OCI-LY7 (cell line): ENCODE data around the gene SPSB1. TPM values are rescaled to one million over a fixed set of nuclear protein-coding genes. Genes with fewer than 3 reads are reported as not detected.

ENCODE experiments used
- BruUV-seq: library from RNA; stranded (reverse); fragments of 400-500 nt; replicated peaks from 2 replicates; lab custom pipeline; 2021; lab: Mats Ljungman, UMichigan
- CTCF ChIA-PET: fragments of 300-600 bp; sonication (Branson Sonifier 250); formaldehyde crosslinking; loops from one replicate; lab custom pipeline; 2022; ENCODE audit warnings: antibody characterized with exemption; ENCODE audit not compliant: unreplicated experiment; lab: Charles Lee
- POLR2A ChIA-PET: fragments of 300-600 bp; sonication (Branson Sonifier 250); formaldehyde crosslinking; loops from one replicate; lab custom pipeline; 2022; ENCODE audit warnings: antibody characterized with exemption; lab: Charles Lee
- DNase-seq: peaks from one replicate; pipeline ENCODE4 v3.0.0-alpha.2; 2015; ENCODE audit warnings: low spot score
- H2AFZ ChIP-seq: fragments of 200-600 bp; sonication (generic), shearing (Covaris generic); 2 replicates; pipeline ENCODE4 v1.6.1; 2014; ENCODE audit warnings: mild to moderate bottlenecking, antibody characterized with exemption, low read length, moderate library complexity
- H3K27ac ChIP-seq: fragments of 200-600 bp; sonication (generic); 2 replicates; pipeline ENCODE4 v1.5.1; 2014; ENCODE audit warnings: mixed run types, low read depth, mild to moderate bottlenecking, moderate library complexity, low read length, inconsistent platforms; ENCODE audit not compliant: poor library complexity, severe bottlenecking
- H3K36me3 ChIP-seq: fragments of 200-600 bp; sonication (generic); 2 replicates; pipeline ENCODE4 v1.6.1; 2014; ENCODE audit warnings: mild to moderate bottlenecking, antibody characterized with exemption, low read length, moderate library complexity, mixed read lengths; ENCODE audit not compliant: insufficient read depth
- H3K4me1 ChIP-seq: fragments of 200-600 bp; sonication (generic); 2 replicates; pipeline ENCODE4 v1.5.1; 2014; ENCODE audit warnings: mild to moderate bottlenecking, low read length; ENCODE audit not compliant: insufficient read depth, poor library complexity, severe bottlenecking
- H3K4me2 ChIP-seq: fragments of 200-600 bp; sonication (generic); 2 replicates; pipeline ENCODE4 v1.6.1; 2014; ENCODE audit warnings: mild to moderate bottlenecking, low read length
- H3K4me3 ChIP-seq: fragments of 200-600 bp; sonication (generic); 2 replicates; pipeline ENCODE4 v1.5.1; 2014; ENCODE audit warnings: mild to moderate bottlenecking, low read depth, low read length; ENCODE audit not compliant: poor library complexity, severe bottlenecking
- H3K79me2 ChIP-seq: fragments of 200-600 bp; sonication (generic); 2 replicates; pipeline ENCODE4 v1.6.1; 2016; ENCODE audit warnings: low read depth, mild to moderate bottlenecking, low read length, moderate library complexity, mixed read lengths; ENCODE audit not compliant: insufficient read depth
- H3K9me2 ChIP-seq: fragments of 200-600 bp; sonication (generic); 2 replicates; pipeline ENCODE4 v1.6.1; 2016; ENCODE audit warnings: mild to moderate bottlenecking, low read length, mixed read lengths; ENCODE audit not compliant: insufficient read depth
- H3K9me3 ChIP-seq: fragments of 200-600 bp; sonication (generic); 2 replicates; pipeline ENCODE4 v1.6.1; 2014; ENCODE audit warnings: mild to moderate bottlenecking, mixed run types, low read length, mixed read lengths
- H4K20me1 ChIP-seq: fragments of 200-600 bp; sonication (generic); 2 replicates; pipeline ENCODE4 v1.6.1; 2014; ENCODE audit warnings: mild to moderate bottlenecking, antibody characterized with exemption, low read length, moderate library complexity, mixed read lengths; ENCODE audit not compliant: insufficient read depth
- EZH2phosphoT487 ChIP-seq: fragments of 200-600 bp; sonication (generic); IDR thresholded peaks from 2 replicates; pipeline ENCODE4 v1.6.1; 2018; ENCODE audit warnings: low read depth, borderline replicate concordance, mild to moderate bottlenecking, mixed run types, antibody characterized with exemption, low read length, moderate library complexity, mixed read lengths
- intact Hi-C: fragments of 100-400 bp; cut with micrococcal nuclease; formaldehyde crosslinking; loops from one replicate; pipeline ENCODE4 v1.10.0; 2022; ENCODE audit not compliant: unreplicated experiment
- total RNA-seq, 2 experiments: library from RNA; depleted of rRNA in 1 of 2; stranded (reverse); fragments of >200 nt in 1 of 2; shearing (Covaris generic) in 1 of 2; gene quantifications; 2 replicates each; pipeline ENCODE4 v1.2.3, GENCODE V29; 2014 to 2022
- TF ChIP-seq, protein P1 (sequence below): fragments of 200-600 bp; sonication (generic); conservative IDR thresholded peaks from 2 replicates; pipeline ENCODE4 v1.5.1; 2014; ENCODE audit warnings: mild to moderate bottlenecking, antibody characterized with exemption, low read length, moderate library complexity, mixed read lengths

Gene SPSB1
- total RNA-seq, 2 experiments from 2014 or later, result 1.2 to 14.0 TPM

- Histone ChIP-seq H3K4me2 (no peak overlapping the region), H4K20me1 (no peaks in the 10 kb centered on the region), H3K36me3 (no peaks in the 10 kb centered on the region)
These were observed 25.4 kb upstream of the SPSB1 start for GRCh38 chr1:9267352-9267686.

DNA sequence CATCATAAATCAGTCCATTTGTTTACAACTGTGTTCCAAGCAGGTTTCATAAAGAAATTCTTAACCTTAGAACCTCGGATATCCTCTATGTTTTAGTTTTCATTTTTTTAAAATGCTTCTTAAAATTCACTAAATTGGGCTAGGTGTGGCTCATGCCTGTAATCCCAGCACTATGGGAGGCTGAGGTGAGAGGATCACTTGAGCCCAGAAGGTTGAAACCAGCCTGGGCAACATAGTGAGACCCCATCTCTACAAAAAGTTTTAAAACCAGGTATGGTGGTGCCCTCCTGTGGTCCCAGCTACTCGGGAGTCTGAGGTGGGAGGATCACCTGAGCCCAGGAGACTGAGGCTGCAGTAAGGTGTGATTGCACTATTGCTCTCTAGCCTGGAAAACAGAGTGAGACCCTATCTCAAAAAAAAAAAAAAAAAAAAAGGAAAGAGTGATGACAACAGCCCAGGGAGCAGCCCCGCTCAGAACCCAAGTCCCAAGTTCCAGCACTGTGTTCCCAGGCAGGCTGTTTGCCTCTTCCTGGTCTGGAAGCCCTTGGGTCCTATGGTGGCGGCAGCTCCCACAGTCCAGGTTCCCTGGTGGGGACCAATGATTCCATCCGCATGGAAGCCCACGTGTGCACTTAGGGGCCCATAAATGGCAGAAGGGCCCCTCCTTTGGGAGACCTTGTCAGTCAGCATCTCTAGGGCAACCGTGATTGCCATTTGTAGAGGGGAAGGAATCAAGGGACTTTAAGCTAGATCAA lies 24.7 kb upstream of the SPSB1 start:
- H2AFZ ChIP-seq, result no peak overlapping the region
- DNase-seq, result no peak
- TF ChIP-seq, protein P1, sequence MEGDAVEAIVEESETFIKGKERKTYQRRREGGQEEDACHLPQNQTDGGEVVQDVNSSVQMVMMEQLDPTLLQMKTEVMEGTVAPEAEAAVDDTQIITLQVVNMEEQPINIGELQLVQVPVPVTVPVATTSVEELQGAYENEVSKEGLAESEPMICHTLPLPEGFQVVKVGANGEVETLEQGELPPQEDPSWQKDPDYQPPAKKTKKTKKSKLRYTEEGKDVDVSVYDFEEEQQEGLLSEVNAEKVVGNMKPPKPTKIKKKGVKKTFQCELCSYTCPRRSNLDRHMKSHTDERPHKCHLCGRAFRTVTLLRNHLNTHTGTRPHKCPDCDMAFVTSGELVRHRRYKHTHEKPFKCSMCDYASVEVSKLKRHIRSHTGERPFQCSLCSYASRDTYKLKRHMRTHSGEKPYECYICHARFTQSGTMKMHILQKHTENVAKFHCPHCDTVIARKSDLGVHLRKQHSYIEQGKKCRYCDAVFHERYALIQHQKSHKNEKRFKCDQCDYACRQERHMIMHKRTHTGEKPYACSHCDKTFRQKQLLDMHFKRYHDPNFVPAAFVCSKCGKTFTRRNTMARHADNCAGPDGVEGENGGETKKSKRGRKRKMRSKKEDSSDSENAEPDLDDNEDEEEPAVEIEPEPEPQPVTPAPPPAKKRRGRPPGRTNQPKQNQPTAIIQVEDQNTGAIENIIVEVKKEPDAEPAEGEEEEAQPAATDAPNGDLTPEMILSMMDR, result no peak
- no peak for TF ChIP-seq EZH2phosphoT487
- intact Hi-C loops, result loop anchor here (1.0 kb wide), 1 partner anchor 223 kb away; no protein-coding TSS in a partner anchor
- ChIA-PET CTCF (no interaction called here), POLR2A (interaction anchor here (0.6 kb wide), 1 partner anchor 13 kb away, joined by 3 read pairs; no protein-coding TSS in a partner anchor)
- H3K27ac ChIP-seq, result no peak overlapping the region
- no peaks in the 10 kb centered on the region for H3K36me3 ChIP-seq
- H3K4me1 ChIP-seq, result no peaks in the 10 kb centered on the region
- no peaks in the 10 kb centered on the region for H3K9me2 ChIP-seq
- BruUV-seq, result no TSS peak
- no peaks in the 10 kb centered on the region for H3K9me3 ChIP-seq
- H3K4me2 ChIP-seq, result no peak overlapping the region
- H3K79me2 ChIP-seq, result no peaks in the 10 kb centered on the region
- H4K20me1 ChIP-seq, result no peaks in the 10 kb centered on the region
- no peak overlapping the region for H3K4me3 ChIP-seq

More at GRCh38 chr1:9267352-9267686, 25.4 kb upstream of the SPSB1 start:
- CTCF ChIA-PET, result interaction anchor here (1.0 to 1.1 kb wide), 2 partner anchors 224 to 228 kb away, joined by 3 to 5 read pairs; no protein-coding TSS in a partner anchor
- no TSS peak for BruUV-seq
- no peak overlapping the region for H3K27ac ChIP-seq
- TF ChIP-seq, protein P1, result peak; percentile 17; the same call in 1 of the 2 replicates
- TF ChIP-seq EZH2phosphoT487, result no peak
- DNase-seq, result no peak
- H2AFZ ChIP-seq, result no peak overlapping the region
- no peaks in the 10 kb centered on the region for H3K79me2 ChIP-seq
- H3K4me3 ChIP-seq, result no peak overlapping the region
- intact Hi-C loops, result loop anchor here (1.0 kb wide), 1 partner anchor 224 kb away; no protein-coding TSS in a partner anchor
- H3K9me3 ChIP-seq, result no peaks in the 10 kb centered on the region
- POLR2A ChIA-PET, result interaction anchor here (0.6 kb wide), 2 partner anchors 13 to 14 kb away, joined by 3 read pairs; no protein-coding TSS in a partner anchor
- no peaks in the 10 kb centered on the region for H3K4me1 ChIP-seq
- H3K9me2 ChIP-seq, result no peaks in the 10 kb centered on the region

DNA sequence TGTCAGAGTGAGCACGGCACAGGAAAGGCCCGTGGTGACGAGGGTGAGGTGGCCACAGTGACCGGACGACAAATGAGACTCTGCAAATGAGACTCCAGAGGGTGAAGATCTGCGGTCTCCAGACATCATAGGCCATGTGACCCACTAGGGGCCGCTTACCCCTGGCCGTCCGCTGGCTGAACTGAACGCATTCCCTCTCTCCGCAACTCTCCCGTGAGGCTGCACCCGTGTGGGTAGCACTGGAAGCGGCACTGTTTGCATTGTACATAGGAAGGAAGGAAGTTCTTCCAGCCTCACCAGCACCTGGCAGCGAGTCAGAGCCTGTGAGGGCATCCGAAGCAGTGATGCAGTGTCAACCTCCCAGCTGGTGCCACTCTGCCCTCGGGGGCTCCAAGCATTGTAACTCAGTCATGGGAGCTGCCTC lies 23.6 kb upstream of the SPSB1 start:
- BruUV-seq, result no TSS peak
- DNase-seq, result no peak
- Histone ChIP-seq H4K20me1 (no peaks in the 10 kb centered on the region), H3K4me3 (no peak overlapping the region), H3K9me2 (no peaks in the 10 kb centered on the region), H3K9me3 (no peaks in the 10 kb centered on the region), H3K27ac (no peak overlapping the region), H3K4me1 (no peaks in the 10 kb centered on the region), H3K4me2 (no peak overlapping the region), H3K79me2 (no peaks in the 10 kb centered on the region), H3K36me3 (no peaks in the 10 kb centered on the region), H2AFZ (no peak overlapping the region)
- ChIA-PET POLR2A (no interaction called here), CTCF (no interaction called here)
- TF ChIP-seq, protein P1, result no peak
- no peak for TF ChIP-seq EZH2phosphoT487
- intact Hi-C loops, result no loop called here
